ENCODE measurements around the gene ERFL.

GRCh38 chr19:41913538-41914423 is 14.5 kb downstream of the ERFL start:
- TF ChIP-seq ZFX (IDR thresholded peaks at IDR 0.05) = no peak
- no peak for TF ChIP-seq JUND (IDR thresholded peaks at IDR 0.05)
- TF ChIP-seq POLR2AphosphoS5 (IDR thresholded peaks at IDR 0.05; ENCODE audit: low read depth, low read length) = no peak
- no peak for TF ChIP-seq POLR2A (IDR thresholded peaks at IDR 0.05; ENCODE audit: borderline replicate concordance, extremely low read depth, insufficient read depth, insufficient read length)
- TF ChIP-seq, protein P1, sequence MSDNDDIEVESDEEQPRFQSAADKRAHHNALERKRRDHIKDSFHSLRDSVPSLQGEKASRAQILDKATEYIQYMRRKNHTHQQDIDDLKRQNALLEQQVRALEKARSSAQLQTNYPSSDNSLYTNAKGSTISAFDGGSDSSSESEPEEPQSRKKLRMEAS (IDR thresholded peaks at IDR 0.05) = no peak
- TF ChIP-seq, protein P2, sequence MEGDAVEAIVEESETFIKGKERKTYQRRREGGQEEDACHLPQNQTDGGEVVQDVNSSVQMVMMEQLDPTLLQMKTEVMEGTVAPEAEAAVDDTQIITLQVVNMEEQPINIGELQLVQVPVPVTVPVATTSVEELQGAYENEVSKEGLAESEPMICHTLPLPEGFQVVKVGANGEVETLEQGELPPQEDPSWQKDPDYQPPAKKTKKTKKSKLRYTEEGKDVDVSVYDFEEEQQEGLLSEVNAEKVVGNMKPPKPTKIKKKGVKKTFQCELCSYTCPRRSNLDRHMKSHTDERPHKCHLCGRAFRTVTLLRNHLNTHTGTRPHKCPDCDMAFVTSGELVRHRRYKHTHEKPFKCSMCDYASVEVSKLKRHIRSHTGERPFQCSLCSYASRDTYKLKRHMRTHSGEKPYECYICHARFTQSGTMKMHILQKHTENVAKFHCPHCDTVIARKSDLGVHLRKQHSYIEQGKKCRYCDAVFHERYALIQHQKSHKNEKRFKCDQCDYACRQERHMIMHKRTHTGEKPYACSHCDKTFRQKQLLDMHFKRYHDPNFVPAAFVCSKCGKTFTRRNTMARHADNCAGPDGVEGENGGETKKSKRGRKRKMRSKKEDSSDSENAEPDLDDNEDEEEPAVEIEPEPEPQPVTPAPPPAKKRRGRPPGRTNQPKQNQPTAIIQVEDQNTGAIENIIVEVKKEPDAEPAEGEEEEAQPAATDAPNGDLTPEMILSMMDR (IDR thresholded peaks at IDR 0.05 in 2 of 3, conservative IDR thresholded peaks at IDR 0.05 in 1 of 3; ENCODE audit: borderline replicate concordance in 1 of 3, insufficient read depth in 1 of 3, low read depth in 2 of 3, low read length in 2 of 3) = no peak
- no peak for TF ChIP-seq CBX3 (IDR thresholded peaks at IDR 0.05; ENCODE audit: low read depth)

Measured in HCT116 (cell line).